Activated T-helper 1 cell treated with anti-CD3 and anti-CD28 coated beads, Interleukin-2, amount 50 U/mL, for 16 hours (primary cell): ENCODE measurements around the gene CCDC38.
"Not testable (repeated sequence)": the region's sequence is repeated elsewhere in the genome, so short reads cannot be mapped to it uniquely, and the experiment has no call there.

Experiments used
- DNase-seq, 2 donors: peaks; one replicate each; pipeline ENCODE4 v3.0.0-alpha.2; 2020; ENCODE audit warnings: low read depth in 1 of 2, low spot score in 1 of 2

The CCDC38 gene

DNA sequence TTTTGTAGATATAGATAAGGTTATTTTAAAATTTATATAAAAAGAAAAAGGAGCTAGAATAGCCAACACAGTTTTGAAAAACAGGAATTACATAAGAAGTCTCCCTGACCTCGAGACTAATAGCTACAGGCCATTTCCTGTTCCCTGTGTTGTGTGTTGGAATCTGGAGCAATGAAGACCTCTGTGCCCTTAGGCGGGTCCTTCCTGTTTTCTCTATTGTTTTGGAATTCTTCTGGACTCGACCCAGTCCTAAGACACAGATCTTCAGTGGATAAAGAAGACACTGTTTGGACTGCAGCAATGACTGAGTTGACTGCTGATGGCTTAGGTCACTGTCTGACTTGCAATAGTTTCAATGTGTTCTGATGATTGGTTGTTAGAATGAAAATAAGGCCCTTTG is 57.4 kb downstream of the CCDC38 start:
- DNase-seq = no peak

DNA sequence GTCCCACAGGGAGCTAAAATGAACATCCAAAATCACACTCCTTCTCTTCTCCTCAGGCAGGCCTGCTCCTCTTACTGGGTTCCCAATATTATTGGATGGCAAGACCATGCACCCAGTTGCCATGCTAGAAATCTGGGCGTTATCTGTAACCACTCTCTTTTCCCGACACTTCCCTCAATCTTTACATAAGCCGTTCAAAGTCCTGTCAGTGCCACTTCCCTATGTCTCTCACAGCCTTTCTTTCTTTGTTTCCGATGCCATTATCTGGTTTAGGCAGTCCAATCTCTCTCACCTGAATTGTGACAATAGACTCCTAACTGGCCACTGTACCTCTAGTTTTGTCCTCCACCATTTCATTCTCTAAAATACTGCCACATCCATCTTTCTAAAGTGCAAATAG is 59.5 kb downstream of the CCDC38 start:
- DNase-seq = no peak

GRCh38 chr12:95882080-95882479 is 60.3 kb downstream of the CCDC38 start:
- DNase-seq = no peak

- no peak for DNase-seq
Measured at GRCh38 chr12:95881331-95881955, 61.0 kb downstream of the CCDC38 start.

DNA sequence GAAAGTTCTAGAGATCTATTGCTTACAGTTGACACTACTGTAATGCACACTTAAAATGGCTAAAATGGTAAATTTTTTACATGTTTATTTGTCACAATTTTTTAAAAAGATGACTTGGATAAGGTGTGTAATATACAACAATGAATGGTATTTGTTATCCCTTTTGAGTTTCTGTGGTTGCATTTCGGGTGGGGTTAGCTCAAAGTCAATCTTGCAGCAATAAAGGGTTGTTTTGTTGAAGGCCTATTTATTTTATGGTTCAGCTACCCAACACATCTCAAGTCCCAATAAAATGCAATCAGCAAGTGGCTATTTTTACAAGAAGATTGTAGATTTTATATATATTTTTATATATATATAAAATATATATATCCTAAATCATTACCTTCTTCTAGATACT is 61.5 kb downstream of the CCDC38 start:
- no peak for DNase-seq

GRCh38 chr12:95877622-95878021 is 64.8 kb downstream of the CCDC38 start:
- no peak for DNase-seq

DNA sequence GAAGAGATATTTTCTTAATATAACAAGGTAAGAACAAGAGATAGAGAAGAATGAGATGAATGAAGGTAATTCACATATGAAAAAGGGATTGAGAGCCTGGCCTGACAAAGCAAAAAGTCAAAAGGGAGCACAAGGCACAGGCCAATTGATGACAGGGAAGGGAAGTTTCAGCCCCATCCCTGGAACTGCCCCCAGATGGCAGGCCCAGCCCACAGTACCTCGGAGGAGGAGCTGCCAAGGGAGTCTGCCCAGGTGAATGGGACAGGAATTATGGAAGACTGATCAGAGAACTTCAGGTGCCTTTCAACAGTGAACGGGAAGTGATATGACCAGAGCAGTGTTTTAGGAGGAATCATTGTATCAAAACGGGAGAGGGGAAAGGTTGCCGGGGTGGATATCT is 68.0 kb downstream of the CCDC38 start:
- DNase-seq = no peak

- no peak for DNase-seq
Measured at GRCh38 chr12:95870897-95871296, 71.5 kb downstream of the CCDC38 start.

DNA sequence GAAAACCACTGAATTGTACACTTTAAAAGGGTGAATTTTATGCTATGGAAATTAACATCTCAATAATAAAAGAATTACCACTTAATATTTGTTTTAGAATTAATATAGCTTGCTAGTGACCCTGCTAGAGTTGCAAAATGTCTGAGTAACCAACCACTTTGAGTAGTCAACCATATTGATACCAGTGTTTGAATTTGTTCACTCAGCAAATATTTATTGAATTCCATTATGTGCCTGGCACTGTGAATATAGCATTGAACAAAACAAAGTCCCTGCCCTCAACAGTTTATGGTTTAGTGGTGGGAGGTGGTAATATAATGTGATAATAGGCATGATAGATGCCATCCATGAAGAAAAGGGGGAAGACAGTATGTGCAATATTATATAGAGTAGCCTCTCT is 79.1 kb downstream of the CCDC38 start:
- no peak for DNase-seq

GRCh38 chr12:95862038-95862437 is 80.4 kb downstream of the CCDC38 start:
- no peak for DNase-seq

DNA sequence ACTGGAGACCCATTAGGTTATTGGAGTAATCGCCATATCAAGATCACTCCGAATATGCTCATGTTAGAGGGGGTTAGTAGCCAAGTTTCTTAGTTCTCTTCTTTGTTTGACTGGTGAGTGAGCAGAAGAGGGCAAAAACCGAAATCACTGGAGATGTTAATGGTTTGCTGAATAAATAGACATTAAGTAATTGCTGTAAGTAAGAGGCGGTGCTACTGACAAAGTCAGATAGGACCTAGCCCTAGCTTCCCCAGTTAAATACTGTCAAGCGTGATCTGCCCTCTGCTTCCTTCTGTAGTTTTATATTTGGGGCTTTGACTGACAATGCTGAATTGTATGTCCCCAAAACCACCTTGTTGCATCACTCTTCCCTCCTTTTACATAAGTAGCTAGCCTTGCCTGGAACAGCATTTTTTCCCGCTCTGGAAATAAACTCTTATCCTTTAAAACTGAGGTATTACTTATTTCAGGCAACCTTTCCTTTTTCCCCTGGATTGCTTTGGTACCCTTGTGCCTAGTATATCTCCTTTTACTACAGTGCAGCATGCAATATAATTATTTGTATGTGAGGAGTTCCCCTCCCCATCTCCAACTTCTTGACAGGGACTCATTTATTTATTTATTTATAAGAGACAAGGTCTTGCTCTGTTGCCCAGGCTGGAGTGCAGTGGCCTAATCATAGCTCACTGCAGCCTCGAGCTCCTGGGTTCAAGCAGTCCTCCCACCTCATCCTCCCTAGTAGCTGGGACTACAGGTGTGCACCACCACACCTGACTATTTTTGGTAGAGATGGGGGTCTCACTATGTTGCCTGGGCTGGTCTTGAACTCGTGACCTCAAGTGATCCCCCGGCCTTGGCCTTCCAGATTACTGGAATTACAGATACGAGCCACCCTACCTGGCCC is 82.2 kb downstream of the CCDC38 start:
- DNase-seq = no peak

DNA sequence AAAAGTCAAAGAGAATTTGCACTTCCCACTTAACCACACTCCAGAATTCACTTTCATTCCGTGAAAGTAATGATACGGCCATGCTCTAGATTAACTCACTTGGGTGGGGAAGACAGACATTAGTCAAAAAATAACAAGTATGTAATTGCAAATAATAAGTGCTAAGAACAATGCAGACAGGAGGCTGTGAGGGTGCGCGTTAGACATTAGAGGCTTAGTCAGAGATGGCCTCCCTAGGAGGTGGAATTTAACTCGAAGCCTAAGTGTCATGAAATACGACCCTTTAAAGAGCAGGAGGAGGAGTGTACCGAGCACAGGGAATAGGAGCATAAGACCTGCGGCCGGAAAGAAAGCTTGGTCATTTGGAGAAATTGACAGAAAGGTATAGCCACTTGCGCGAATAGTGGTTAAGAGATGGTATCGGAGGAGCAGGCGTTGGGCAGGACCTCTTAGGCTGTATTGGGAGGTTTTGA is 83.0 kb downstream of the CCDC38 start:
- DNase-seq = no peak

- peak; percentile 80 to 86 for DNase-seq
Measured at GRCh38 chr12:95858451-95859343, 83.7 kb downstream of the CCDC38 start, which contains the start of gene SNRPF. TSS of gene SNRPF (plus strand) at chr12:95858952. CDS start at chr12:95859074, 122 bp downstream.

DNA sequence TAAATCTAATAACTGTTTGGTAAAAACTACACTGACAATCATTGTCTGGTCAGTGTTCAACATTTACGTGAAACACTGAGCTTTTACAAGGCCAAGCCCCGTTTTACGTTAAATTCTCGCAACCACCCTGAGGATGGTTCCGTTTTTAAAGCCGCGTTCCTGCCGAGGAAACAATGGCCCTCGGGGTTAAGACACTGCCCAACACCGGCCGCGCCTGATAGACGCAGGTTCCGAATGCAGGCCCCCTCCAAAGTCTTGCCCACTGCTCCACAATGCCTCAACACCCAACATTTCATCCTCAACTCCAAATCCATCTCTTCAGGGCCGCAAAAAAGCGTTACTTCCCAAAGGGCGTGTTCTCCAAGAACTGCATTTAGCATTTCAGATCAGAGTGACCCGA is 84.6 kb downstream of the CCDC38 start:
- no peak for DNase-seq

- no peak for DNase-seq
Measured at GRCh38 chr12:95857156-95857555, 85.3 kb downstream of the CCDC38 start.

GRCh38 chr12:95852133-95852532 is 90.3 kb downstream of the CCDC38 start:
- DNase-seq = no peak

DNA sequence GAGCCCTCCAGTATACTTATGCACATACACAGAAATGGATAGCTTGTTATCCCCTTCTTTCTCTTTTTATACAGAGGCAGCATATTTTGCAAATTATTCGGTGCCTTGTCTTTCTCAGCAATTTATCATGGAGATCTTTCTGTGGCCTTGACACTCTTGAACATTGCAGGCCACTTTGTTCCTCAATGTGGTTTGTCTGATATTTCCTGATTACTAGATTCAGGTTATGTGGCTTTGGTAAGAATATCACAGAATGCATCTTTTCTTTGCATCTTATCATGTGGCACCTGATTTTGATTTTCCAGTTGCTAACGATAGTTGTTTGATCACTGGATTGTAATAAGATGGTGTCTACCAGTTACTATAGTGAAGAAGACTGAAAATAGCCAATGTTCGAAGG is 90.8 kb downstream of the CCDC38 start:
- no peak for DNase-seq

DNA sequence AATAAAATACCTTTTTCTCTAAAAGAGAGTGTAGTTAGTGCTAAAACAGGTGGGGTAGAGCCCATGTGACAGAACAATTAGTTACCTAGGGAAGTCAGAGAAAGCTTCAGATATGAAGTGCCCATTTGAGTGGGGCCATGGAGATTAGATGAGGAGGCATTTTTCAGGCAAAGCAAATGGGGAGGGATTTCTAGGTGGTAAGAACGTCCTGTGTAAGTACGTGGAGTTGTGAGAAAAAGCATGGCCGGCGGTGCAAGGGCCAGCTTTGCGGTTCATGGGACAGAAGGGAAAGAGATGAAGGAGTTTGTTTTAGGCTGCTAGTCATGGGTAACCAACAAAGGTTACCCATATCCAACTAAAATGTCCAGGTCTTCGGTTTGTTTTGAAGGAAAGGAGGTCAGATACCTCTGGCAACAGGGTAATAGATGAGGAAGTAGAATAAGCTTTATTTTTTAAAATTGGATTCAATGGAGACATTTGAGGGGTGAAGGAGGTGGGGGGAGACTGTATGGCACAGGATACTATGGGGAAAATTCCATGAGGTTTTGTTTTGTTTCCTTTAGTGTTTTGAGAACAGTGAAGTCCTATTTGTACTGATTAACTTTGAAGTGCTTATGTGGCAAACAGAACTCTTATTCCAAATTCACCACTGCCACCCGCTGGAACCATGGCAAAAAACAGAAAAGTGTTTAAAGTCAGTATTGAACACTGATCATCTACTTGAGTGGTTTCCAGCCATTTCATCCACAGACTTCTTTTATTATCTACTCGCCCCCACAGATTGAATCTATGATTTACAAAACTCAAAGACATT is 93.6 kb downstream of the CCDC38 start:
- no peak for DNase-seq

GRCh38 chr12:95842426-95842825 is 100.0 kb downstream of the CCDC38 start:
- DNase-seq = not testable (repeated sequence)

GRCh38 chr12:95838125-95838524 is 104.3 kb downstream of the CCDC38 start:
- no peak for DNase-seq
